ENCODE results near the gene LRR1.

LRR1 gene

DNA sequence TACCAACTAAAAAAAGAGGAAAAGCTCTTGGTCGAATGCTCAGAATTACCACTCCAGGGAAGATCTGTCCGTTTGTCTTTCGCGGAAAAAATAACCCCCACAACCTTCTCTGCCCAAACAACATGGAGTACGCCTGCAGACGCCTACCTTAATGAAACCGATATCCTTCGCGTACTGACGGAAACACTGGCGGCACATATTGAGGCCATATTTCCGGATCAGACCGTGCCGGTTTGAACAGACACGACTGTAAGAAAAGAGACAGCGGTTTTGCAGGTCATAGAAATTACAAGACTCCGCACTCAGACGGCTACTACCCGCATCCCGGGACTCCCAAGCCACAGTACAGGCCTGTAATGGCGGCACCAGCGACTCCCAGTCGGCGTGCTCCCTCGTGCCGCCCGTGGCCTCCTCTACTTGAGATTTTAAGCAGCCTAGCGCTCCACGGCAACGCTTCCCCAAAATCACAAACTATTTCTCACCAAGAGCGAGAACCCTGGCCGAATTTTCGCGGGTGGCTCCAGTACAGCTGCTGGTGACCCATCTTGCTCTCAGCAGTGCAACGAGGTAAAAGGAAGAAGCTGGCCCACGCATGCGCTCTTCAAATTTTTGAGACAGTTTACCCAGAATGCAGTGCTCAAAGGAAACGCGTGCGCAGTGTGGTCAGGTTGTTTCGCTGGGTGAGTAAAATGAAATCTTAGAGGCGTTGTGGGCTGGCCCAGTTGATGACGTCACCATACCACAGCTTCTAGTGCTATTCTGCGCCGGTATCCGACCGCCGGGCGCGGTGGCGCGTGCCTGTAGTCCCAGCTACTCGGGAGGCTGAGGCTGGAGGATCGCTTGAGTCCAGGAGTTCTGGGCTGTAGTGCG lies 12.7 kb upstream of the LRR1 start, which contains the start of gene RPS29:
RPS29 (minus strand) TSS at position 578 of the 870 bp plus-strand sequence; CDS start at position 544, 34 bp downstream.
- peak; percentile 99 to 100 (median 99) for DNase-seq
- H3K4me1 ChIP-seq (ENCODE audit: control extremely low read depth in 1 of 4, control insufficient read depth in 4 of 4, insufficient read depth in 4 of 4, low read length in 3 of 4), result peaks cover 13 to 25% (median 16%) of the 10 kb centered on the region in 4 experiments
- CTCF ChIA-PET, result interaction anchor here (0.6 to 4.2 kb wide), 17 partner anchors 9 to 519 kb away, joined by 3 to 28 read pairs (median 4); partner anchors contain the start of genes LRR1, MGAT2 and RPL36AL
- H3K4me3 ChIP-seq (ENCODE audit: control insufficient read depth in 1 of 7, extremely low read depth in 1 of 7, insufficient read depth in 4 of 7, low read depth in 2 of 7, low read length in 6 of 7), result peak within 1 kb of the TSS; percentile 87 to 100 (median 98)
- H3K9me3 ChIP-seq (ENCODE audit: control extremely low read depth in 1 of 5, control insufficient read depth in 4 of 5, insufficient read depth in 2 of 5, low read depth in 1 of 5, low read length in 4 of 5), result no peaks in the 10 kb centered on the region
- POLR2A ChIA-PET, result interaction anchor here (0.7 to 2.9 kb wide), 6 partner anchors 9 to 182 kb away, joined by 3 to 25 read pairs (median 6); partner anchors contain the start of genes KLHDC2, LRR1, MGAT2 and RPL36AL
- WGBS (ENCODE audit: insufficient coverage), result 0% methylated on average over 35 of the region's 55 CpGs
- H3K36me3 ChIP-seq (ENCODE audit: control insufficient read depth in 4 of 4, insufficient read depth in 4 of 4, low read length in 3 of 4), result peaks cover 9 to 34% (median 21%) of the 10 kb centered on the region in 4 experiments
- no peaks in the 10 kb centered on the region for H3K27me3 ChIP-seq (replicated peaks in 2 of 5; ENCODE audit: control insufficient read depth in 4 of 5, insufficient read depth in 5 of 5, low read length in 4 of 5)
- H3K27ac ChIP-seq (ENCODE audit: insufficient read depth in 1 of 2, low read depth in 1 of 2, low read length in 2 of 2, poor library complexity in 1 of 2, severe bottlenecking in 2 of 2), result peak within 1 kb of the TSS; percentile 96 to 98

DNA sequence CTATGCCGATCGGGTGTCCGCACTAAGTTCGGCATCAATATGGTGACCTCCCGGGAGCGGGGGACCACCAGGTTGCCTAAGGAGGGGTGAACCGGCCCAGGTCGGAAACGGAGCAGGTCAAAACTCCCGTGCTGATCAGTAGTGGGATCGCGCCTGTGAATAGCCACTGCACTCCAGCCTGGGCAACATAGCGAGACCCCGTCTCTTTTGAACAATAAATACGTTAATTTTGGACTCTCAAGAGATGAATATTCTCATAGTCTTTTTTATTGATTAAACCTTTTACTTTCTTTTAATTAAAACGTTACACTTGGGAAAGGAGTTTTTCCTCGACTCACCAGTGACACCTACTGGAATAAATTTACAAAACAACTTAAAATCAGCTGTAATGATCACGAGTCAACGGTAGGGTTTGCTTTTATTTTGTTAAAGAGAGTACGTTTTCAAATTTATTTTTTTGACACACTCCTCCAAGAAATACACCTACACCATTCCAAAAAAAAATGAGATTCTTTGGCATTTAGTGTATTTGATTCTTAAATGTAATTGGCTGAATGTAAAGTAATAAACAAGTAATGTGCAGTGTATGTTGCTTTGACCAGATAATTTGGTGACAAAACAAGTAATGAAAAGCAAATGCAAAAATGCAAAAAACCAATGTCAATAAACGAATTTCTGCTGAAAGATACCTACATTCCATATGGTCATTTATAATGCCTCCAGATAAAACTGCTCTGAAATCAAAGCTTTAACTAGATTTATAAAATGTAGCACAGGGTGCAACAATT lies 11.9 kb upstream of the LRR1 start:
- H3K36me3 ChIP-seq (ENCODE audit: control insufficient read depth in 4 of 4, insufficient read depth in 4 of 4, low read length in 3 of 4), result peaks cover 9 to 29% (median 20%) of the 10 kb centered on the region in 4 experiments
- peak; percentile 84 to 90 (median 86) for DNase-seq
- H3K9me3 ChIP-seq (ENCODE audit: control extremely low read depth in 1 of 5, control insufficient read depth in 4 of 5, insufficient read depth in 2 of 5, low read depth in 1 of 5, low read length in 4 of 5), result no peaks in the 10 kb centered on the region
- peaks cover 13 to 25% (median 16%) of the 10 kb centered on the region in 4 experiments for H3K4me1 ChIP-seq (ENCODE audit: control extremely low read depth in 1 of 4, control insufficient read depth in 4 of 4, insufficient read depth in 4 of 4, low read length in 3 of 4)
- ChIA-PET CTCF (interaction anchor here (0.6 to 4.2 kb wide), 12 partner anchors 8 to 125 kb away, joined by 3 to 28 read pairs (median 4); partner anchors contain the start of genes LRR1, MGAT2 and RPL36AL), POLR2A (interaction anchor here (0.5 to 2.9 kb wide), 6 partner anchors 8 to 181 kb away, joined by 3 to 25 read pairs (median 6); partner anchors contain the start of genes KLHDC2, LRR1, MGAT2 and RPL36AL)
- peak overlapping the region; percentile 96 to 98 for H3K27ac ChIP-seq (ENCODE audit: insufficient read depth in 1 of 2, low read depth in 1 of 2, low read length in 2 of 2, poor library complexity in 1 of 2, severe bottlenecking in 2 of 2)
- H3K27me3 ChIP-seq (replicated peaks in 2 of 5; ENCODE audit: control insufficient read depth in 4 of 5, insufficient read depth in 5 of 5, low read length in 4 of 5), result no peaks in the 10 kb centered on the region
- peak overlapping the region; percentile 44 to 99 (median 93) for H3K4me3 ChIP-seq (ENCODE audit: control insufficient read depth in 1 of 7, extremely low read depth in 1 of 7, insufficient read depth in 4 of 7, low read depth in 2 of 7, low read length in 6 of 7)
- WGBS (ENCODE audit: insufficient coverage), result 60% methylated on average over 1 of the region's 21 CpGs

DNA sequence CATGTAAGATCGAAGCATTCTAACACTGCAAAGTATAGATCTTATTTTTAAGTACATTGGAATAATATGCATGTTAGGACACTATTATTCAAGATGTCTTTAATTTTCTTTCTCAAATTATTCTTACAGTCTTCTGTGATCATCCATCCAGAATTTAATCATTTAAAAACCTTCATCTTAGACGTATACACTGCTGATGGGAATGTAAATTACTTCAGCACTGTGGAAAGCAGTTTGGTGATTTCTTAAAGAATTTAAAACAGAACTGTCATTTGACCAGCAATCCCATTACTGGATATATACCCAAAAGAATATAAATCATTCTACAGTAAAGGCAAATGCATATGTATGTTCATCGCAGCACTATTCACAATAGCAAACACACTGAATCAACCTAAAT lies 9.4 kb upstream of the LRR1 start:
- H3K4me3 ChIP-seq (ENCODE audit: control insufficient read depth in 1 of 7, extremely low read depth in 1 of 7, insufficient read depth in 4 of 7, low read depth in 2 of 7, low read length in 6 of 7), result no peak overlapping the region
- WGBS (ENCODE audit: insufficient coverage), result no CpG with 5 or more reads among the region's 3 CpGs
- peaks cover 0 to 4% (median under 1%) of the 10 kb centered on the region in 4 experiments for H3K36me3 ChIP-seq (ENCODE audit: control insufficient read depth in 4 of 4, insufficient read depth in 4 of 4, low read length in 3 of 4)
- peaks cover 9 to 16% (median 12%) of the 10 kb centered on the region in 4 experiments for H3K4me1 ChIP-seq (ENCODE audit: control extremely low read depth in 1 of 4, control insufficient read depth in 4 of 4, insufficient read depth in 4 of 4, low read length in 3 of 4)
- no peak for DNase-seq
- CTCF ChIA-PET, result no interaction called here
- no peaks in the 10 kb centered on the region for H3K27me3 ChIP-seq (replicated peaks in 2 of 5; ENCODE audit: control insufficient read depth in 4 of 5, insufficient read depth in 5 of 5, low read length in 4 of 5)
- no peak overlapping the region for H3K27ac ChIP-seq (ENCODE audit: insufficient read depth in 1 of 2, low read depth in 1 of 2, low read length in 2 of 2, poor library complexity in 1 of 2, severe bottlenecking in 2 of 2)
- no peaks in the 10 kb centered on the region for H3K9me3 ChIP-seq (ENCODE audit: control extremely low read depth in 1 of 5, control insufficient read depth in 4 of 5, insufficient read depth in 2 of 5, low read depth in 1 of 5, low read length in 4 of 5)
- POLR2A ChIA-PET, result no interaction called here

DNA sequence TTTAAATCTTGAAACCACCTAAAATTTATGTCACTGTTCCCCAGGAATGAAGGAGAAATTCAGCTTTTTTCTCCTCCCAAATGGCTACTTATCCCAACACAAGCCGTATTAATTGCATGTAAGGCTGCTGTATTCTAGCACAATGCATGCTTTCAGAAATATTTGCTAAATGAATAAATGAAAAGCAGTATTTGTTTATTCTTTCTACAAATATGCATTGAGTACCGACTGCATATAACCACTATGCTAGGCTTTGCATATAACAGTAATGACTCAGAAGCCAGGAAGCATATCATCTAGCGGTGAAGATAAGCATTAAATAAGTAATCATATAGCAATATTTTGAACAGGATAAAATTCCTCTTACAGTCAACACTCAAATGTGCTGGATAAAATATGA lies 5.7 kb upstream of the LRR1 start:
- H3K36me3 ChIP-seq (ENCODE audit: control insufficient read depth in 4 of 4, insufficient read depth in 4 of 4, low read length in 3 of 4), result no peaks in the 10 kb centered on the region
- WGBS (ENCODE audit: insufficient coverage), result no CpG with 5 or more reads among the region's 3 CpGs
- no peak overlapping the region for H3K4me3 ChIP-seq (ENCODE audit: control insufficient read depth in 1 of 7, extremely low read depth in 1 of 7, insufficient read depth in 4 of 7, low read depth in 2 of 7, low read length in 6 of 7)
- no peaks in the 10 kb centered on the region for H3K9me3 ChIP-seq (ENCODE audit: control extremely low read depth in 1 of 5, control insufficient read depth in 4 of 5, insufficient read depth in 2 of 5, low read depth in 1 of 5, low read length in 4 of 5)
- CTCF ChIA-PET, result no interaction called here
- DNase-seq, result peak in 1 of 3 donors; percentile 27
- H3K27ac ChIP-seq (ENCODE audit: insufficient read depth in 1 of 2, low read depth in 1 of 2, low read length in 2 of 2, poor library complexity in 1 of 2, severe bottlenecking in 2 of 2), result no peak overlapping the region
- H3K27me3 ChIP-seq (replicated peaks in 2 of 5; ENCODE audit: control insufficient read depth in 4 of 5, insufficient read depth in 5 of 5, low read length in 4 of 5), result no peaks in the 10 kb centered on the region
- peaks cover 19 to 37% (median 27%) of the 10 kb centered on the region in 4 experiments for H3K4me1 ChIP-seq (ENCODE audit: control extremely low read depth in 1 of 4, control insufficient read depth in 4 of 4, insufficient read depth in 4 of 4, low read length in 3 of 4)
- POLR2A ChIA-PET, result interaction anchor here (0.7 kb wide), 1 partner anchor 31 kb away, joined by 4 read pairs; no protein-coding TSS in a partner anchor

- POLR2A ChIA-PET, result interaction anchor here (1.1 to 2.5 kb wide), 3 partner anchors 8 to 40 kb away, joined by 8 to 13 read pairs (median 11); partner anchors contain the start of genes MGAT2, RPL36AL and RPS29
- DNase-seq, result peak; percentile 80 to 94 (median 89)
These were observed 4.2 kb upstream of the LRR1 start for GRCh38 chr14:49594347-49595091.

GRCh38 chr14:49598189-49598484 lies 603 bp upstream of the LRR1 start:
- ChIA-PET CTCF (interaction anchor here (0.6 to 3.4 kb wide), 5 partner anchors 11 to 100 kb away, joined by 3 to 20 read pairs (median 3); partner anchors contain the start of genes MGAT2, RPL36AL and RPS29), POLR2A (interaction anchor here (1.0 to 2.3 kb wide), 4 partner anchors 12 to 36 kb away, joined by 3 to 16 read pairs (median 9); partner anchors contain the start of genes DNAAF2, MGAT2, RPL36AL and RPS29)
- H3K36me3 ChIP-seq (ENCODE audit: control insufficient read depth in 4 of 4, insufficient read depth in 4 of 4, low read length in 3 of 4), result peaks cover 0 to 10% (median 0%) of the 10 kb centered on the region in 4 experiments
- H3K4me1 ChIP-seq (ENCODE audit: control extremely low read depth in 1 of 4, control insufficient read depth in 4 of 4, insufficient read depth in 4 of 4, low read length in 3 of 4), result peaks cover 19 to 48% (median 32%) of the 10 kb centered on the region in 4 experiments
- no peak for DNase-seq
- WGBS (ENCODE audit: insufficient coverage), result 0% methylated on average over 15 of the region's 15 CpGs
- no peaks in the 10 kb centered on the region for H3K9me3 ChIP-seq (ENCODE audit: control extremely low read depth in 1 of 5, control insufficient read depth in 4 of 5, insufficient read depth in 2 of 5, low read depth in 1 of 5, low read length in 4 of 5)
- peak overlapping the region; percentile 97 to 99 for H3K27ac ChIP-seq (ENCODE audit: insufficient read depth in 1 of 2, low read depth in 1 of 2, low read length in 2 of 2, poor library complexity in 1 of 2, severe bottlenecking in 2 of 2)
- H3K4me3 ChIP-seq (ENCODE audit: control insufficient read depth in 1 of 7, extremely low read depth in 1 of 7, insufficient read depth in 4 of 7, low read depth in 2 of 7, low read length in 6 of 7), result peak overlapping the region; percentile 88 to 98 (median 95)
- H3K27me3 ChIP-seq (replicated peaks in 2 of 5; ENCODE audit: control insufficient read depth in 4 of 5, insufficient read depth in 5 of 5, low read length in 4 of 5), result no peaks in the 10 kb centered on the region

More at GRCh38 chr14:49594347-49595091, 4.2 kb upstream of the LRR1 start:
- peaks cover 19 to 41% (median 30%) of the 10 kb centered on the region in 4 experiments for H3K4me1 ChIP-seq (ENCODE audit: control extremely low read depth in 1 of 4, control insufficient read depth in 4 of 4, insufficient read depth in 4 of 4, low read length in 3 of 4)
- CTCF ChIA-PET, result interaction anchor here (1.3 to 2.2 kb wide), 5 partner anchors 8 to 40 kb away, joined by 3 to 15 read pairs (median 9); partner anchors contain the start of genes DNAAF2, MGAT2, RPL36AL and RPS29
- no peaks in the 10 kb centered on the region for H3K27me3 ChIP-seq (replicated peaks in 2 of 5; ENCODE audit: control insufficient read depth in 4 of 5, insufficient read depth in 5 of 5, low read length in 4 of 5)
- 5% methylated on average over 4 of the region's 4 CpGs for whole genome bisulfite sequencing (ENCODE audit: insufficient coverage)
- no peaks in the 10 kb centered on the region for H3K36me3 ChIP-seq (ENCODE audit: control insufficient read depth in 4 of 4, insufficient read depth in 4 of 4, low read length in 3 of 4)
- H3K9me3 ChIP-seq (ENCODE audit: control extremely low read depth in 1 of 5, control insufficient read depth in 4 of 5, insufficient read depth in 2 of 5, low read depth in 1 of 5, low read length in 4 of 5), result no peaks in the 10 kb centered on the region
- peak overlapping the region in 2 of 7 experiments; percentile 16 to 46 for H3K4me3 ChIP-seq (ENCODE audit: control insufficient read depth in 1 of 7, extremely low read depth in 1 of 7, insufficient read depth in 4 of 7, low read depth in 2 of 7, low read length in 6 of 7)
- H3K27ac ChIP-seq (ENCODE audit: insufficient read depth in 1 of 2, low read depth in 1 of 2, low read length in 2 of 2, poor library complexity in 1 of 2, severe bottlenecking in 2 of 2), result peak overlapping the region; percentile 75 to 89
